SK-N-SH treated with all-trans-retinoic acid at 6 μM for 48 hours (cell line): ENCODE measurements around the gene CAMTA2.

Experiments used
- ATAC-seq: fragments of 200-7000 bp; cut with Tn5 transposase; 3 replicates; pipeline ENCODE4 v1.9.1; 2020; ENCODE audit warnings: mild to moderate bottlenecking, moderate library complexity
- BACH2 ChIP-seq: fragments of 250-450 bp; sonication (Bioruptor Pico); IDR thresholded peaks from 2 replicates; pipeline ENCODE4 v1.9.0; 2021; ENCODE audit warnings: mild to moderate bottlenecking, borderline replicate concordance
- CSDC2 ChIP-seq: fragments of 250-450 bp; sonication (Bioruptor Pico); IDR thresholded peaks from 2 replicates; pipeline ENCODE4 v1.5.0; 2020; ENCODE audit warnings: mild to moderate bottlenecking, moderate library complexity
- ESRRG ChIP-seq: fragments of 250-450 bp; sonication (Bioruptor Pico); IDR thresholded peaks from 2 replicates; pipeline ENCODE4 v1.6.1; 2021; ENCODE audit warnings: mild to moderate bottlenecking
- GLIS3 ChIP-seq: fragments of 250-450 bp; sonication (Bioruptor Pico); IDR thresholded peaks from 2 replicates; pipeline ENCODE4 v1.5.0; 2020; ENCODE audit warnings: mild to moderate bottlenecking, moderate library complexity
- ISL1 ChIP-seq: fragments of 250-450 bp; sonication (Bioruptor Pico); IDR thresholded peaks from 2 replicates; pipeline ENCODE4 v2.1.2; 2022; ENCODE audit warnings: mild to moderate bottlenecking, moderate library complexity
- OSR1 ChIP-seq: fragments of 250-450 bp; sonication (Bioruptor Pico); IDR thresholded peaks from 2 replicates; pipeline ENCODE4 v1.8.0; 2022; ENCODE audit warnings: moderate library complexity, mild to moderate bottlenecking, inconsistent platforms
- PPARA ChIP-seq: fragments of 250-450 bp; sonication (Bioruptor Pico); IDR thresholded peaks from 2 replicates; pipeline ENCODE4 v1.5.0; 2020; ENCODE audit warnings: mild to moderate bottlenecking, borderline replicate concordance
- RARB ChIP-seq: fragments of 250-450 bp; sonication (Bioruptor Pico); IDR thresholded peaks from 2 replicates; pipeline ENCODE4 v1.8.0; 2021; ENCODE audit warnings: mild to moderate bottlenecking, moderate library complexity
- TCF4 ChIP-seq: fragments of 250-450 bp; sonication (Bioruptor Pico); IDR thresholded peaks from 2 replicates; pipeline ENCODE4 v1.8.0; 2021; ENCODE audit warnings: mild to moderate bottlenecking, moderate library complexity, borderline replicate concordance
- TOX ChIP-seq: fragments of 250-450 bp; sonication (Bioruptor Pico); IDR thresholded peaks from 2 replicates; pipeline ENCODE4 v1.8.0; 2021; ENCODE audit warnings: mild to moderate bottlenecking, moderate library complexity, borderline replicate concordance
- ZC3H10 ChIP-seq: fragments of 250-450 bp; sonication (Bioruptor Pico); IDR thresholded peaks from 2 replicates; pipeline ENCODE4 v1.5.1; 2021; ENCODE audit warnings: mild to moderate bottlenecking, moderate library complexity
- ZFP3 ChIP-seq: fragments of 250-450 bp; sonication (Bioruptor Pico); IDR thresholded peaks from 2 replicates; pipeline ENCODE4 v1.5.0; 2020; ENCODE audit warnings: mild to moderate bottlenecking, moderate library complexity
- ZFP30 ChIP-seq: fragments of 450-650 bp; formaldehyde crosslinking; IDR thresholded peaks from 2 replicates; pipeline ENCODE4 v1.5.0; 2022; ENCODE audit warnings: mild to moderate bottlenecking, moderate library complexity
- ZNF565 ChIP-seq: fragments of 450-650 bp; formaldehyde crosslinking; conservative IDR thresholded peaks from 2 replicates; pipeline ENCODE4 v1.5.0; 2020; ENCODE audit warnings: low read depth, mild to moderate bottlenecking, moderate library complexity
- ZNF70 ChIP-seq: fragments of 450-650 bp; formaldehyde crosslinking; IDR thresholded peaks from 2 replicates; pipeline ENCODE4 v1.5.0; 2020; ENCODE audit warnings: mild to moderate bottlenecking, moderate library complexity
- ZNF8 ChIP-seq: fragments of 450-650 bp; formaldehyde crosslinking; IDR thresholded peaks from 2 replicates; pipeline ENCODE4 v1.5.0; 2020; ENCODE audit warnings: mild to moderate bottlenecking, moderate library complexity
- TF ChIP-seq, protein P1 (sequence below): fragments of 250-450 bp; sonication (Bioruptor Pico); IDR thresholded peaks from 2 replicates; pipeline ENCODE4 v1.5.0; 2020; ENCODE audit warnings: mild to moderate bottlenecking, moderate library complexity
- TF ChIP-seq, protein P2 (sequence below): fragments of 250-450 bp; sonication (Bioruptor Pico); IDR thresholded peaks from 2 replicates; pipeline ENCODE4 v1.8.0; 2021; ENCODE audit warnings: low read depth, mild to moderate bottlenecking, moderate library complexity, borderline replicate concordance
- TF ChIP-seq, protein P3 (sequence below): fragments of 250-450 bp; sonication (Bioruptor Pico); IDR thresholded peaks from 2 replicates; pipeline ENCODE4 v1.8.0; 2020; ENCODE audit warnings: mild to moderate bottlenecking, moderate library complexity, borderline replicate concordance
- TF ChIP-seq, protein P4 (sequence below): fragments of 250-450 bp; sonication (Bioruptor Pico); IDR thresholded peaks from 2 replicates; pipeline ENCODE4 v1.5.1; 2021; ENCODE audit warnings: mild to moderate bottlenecking, moderate library complexity
- TF ChIP-seq, protein P5 (sequence below): fragments of 250-450 bp; sonication (Bioruptor Pico); IDR thresholded peaks from 2 replicates; pipeline ENCODE4 v1.5.1; 2020; ENCODE audit warnings: low read depth, mild to moderate bottlenecking, moderate library complexity

Gene CAMTA2

DNA sequence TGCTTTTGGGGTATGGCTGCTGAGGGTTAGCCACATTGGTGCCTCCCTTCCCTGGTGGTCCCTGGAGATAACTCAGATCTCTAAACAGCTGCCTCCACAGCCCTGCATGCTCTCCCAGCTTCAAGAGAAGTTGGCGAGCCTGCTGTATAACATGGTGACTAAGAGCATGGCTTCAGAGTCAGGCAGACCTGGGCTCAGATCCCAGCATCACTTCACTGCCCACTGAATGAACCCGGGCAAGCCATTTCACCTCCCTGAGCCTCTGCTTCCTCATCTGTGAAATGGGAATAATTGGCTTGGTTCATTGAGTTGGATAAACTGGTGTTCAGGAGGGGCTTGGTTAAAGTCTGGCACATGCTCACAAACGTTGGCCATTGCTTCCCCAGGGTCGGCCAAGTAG lies 26.9 kb upstream of the CAMTA2 start (continued):
- TF ChIP-seq, protein P1, sequence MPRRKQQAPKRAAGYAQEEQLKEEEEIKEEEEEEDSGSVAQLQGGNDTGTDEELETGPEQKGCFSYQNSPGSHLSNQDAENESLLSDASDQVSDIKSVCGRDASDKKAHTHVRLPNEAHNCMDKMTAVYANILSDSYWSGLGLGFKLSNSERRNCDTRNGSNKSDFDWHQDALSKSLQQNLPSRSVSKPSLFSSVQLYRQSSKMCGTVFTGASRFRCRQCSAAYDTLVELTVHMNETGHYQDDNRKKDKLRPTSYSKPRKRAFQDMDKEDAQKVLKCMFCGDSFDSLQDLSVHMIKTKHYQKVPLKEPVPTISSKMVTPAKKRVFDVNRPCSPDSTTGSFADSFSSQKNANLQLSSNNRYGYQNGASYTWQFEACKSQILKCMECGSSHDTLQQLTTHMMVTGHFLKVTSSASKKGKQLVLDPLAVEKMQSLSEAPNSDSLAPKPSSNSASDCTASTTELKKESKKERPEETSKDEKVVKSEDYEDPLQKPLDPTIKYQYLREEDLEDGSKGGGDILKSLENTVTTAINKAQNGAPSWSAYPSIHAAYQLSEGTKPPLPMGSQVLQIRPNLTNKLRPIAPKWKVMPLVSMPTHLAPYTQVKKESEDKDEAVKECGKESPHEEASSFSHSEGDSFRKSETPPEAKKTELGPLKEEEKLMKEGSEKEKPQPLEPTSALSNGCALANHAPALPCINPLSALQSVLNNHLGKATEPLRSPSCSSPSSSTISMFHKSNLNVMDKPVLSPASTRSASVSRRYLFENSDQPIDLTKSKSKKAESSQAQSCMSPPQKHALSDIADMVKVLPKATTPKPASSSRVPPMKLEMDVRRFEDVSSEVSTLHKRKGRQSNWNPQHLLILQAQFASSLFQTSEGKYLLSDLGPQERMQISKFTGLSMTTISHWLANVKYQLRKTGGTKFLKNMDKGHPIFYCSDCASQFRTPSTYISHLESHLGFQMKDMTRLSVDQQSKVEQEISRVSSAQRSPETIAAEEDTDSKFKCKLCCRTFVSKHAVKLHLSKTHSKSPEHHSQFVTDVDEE: no peak
- TF ChIP-seq ZFP30 (no peak), ESRRG (no peak)
- TF ChIP-seq, protein P2, sequence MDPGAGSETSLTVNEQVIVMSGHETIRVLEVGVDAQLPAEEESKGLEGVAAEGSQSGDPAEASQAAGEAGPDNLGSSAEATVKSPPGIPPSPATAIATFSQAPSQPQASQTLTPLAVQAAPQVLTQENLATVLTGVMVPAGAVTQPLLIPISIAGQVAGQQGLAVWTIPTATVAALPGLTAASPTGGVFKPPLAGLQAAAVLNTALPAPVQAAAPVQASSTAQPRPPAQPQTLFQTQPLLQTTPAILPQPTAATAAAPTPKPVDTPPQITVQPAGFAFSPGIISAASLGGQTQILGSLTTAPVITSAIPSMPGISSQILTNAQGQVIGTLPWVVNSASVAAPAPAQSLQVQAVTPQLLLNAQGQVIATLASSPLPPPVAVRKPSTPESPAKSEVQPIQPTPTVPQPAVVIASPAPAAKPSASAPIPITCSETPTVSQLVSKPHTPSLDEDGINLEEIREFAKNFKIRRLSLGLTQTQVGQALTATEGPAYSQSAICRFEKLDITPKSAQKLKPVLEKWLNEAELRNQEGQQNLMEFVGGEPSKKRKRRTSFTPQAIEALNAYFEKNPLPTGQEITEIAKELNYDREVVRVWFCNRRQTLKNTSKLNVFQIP (CRISPR knock-in tag): no peak

DNA sequence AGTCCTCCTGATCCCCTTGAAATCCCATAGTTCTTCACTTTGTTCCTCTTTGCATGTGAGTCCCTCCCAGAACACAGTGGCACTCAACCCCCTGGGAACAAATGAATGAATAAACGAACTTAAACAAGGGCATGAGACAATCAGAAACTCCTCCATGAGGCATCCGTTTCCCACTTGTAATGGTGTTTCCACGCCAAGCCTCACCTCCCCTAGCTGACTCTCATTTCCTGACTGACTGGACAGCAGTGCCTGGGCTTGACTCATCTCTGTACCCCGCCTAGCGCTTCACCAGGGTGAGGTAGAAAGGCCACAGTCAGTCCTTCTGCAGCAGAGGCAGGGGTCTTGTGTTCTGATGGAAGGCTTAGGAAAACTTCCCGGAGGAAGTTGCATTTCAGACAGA lies 24.5 kb upstream of the CAMTA2 start:
- peak; percentile 48; the same call in 2 of the 3 replicates for ATAC-seq
- TF ChIP-seq BACH2 (no peak), ZFP30 (no peak), ZNF70 (CRISPR knock-in tag) (no peak), TOX (no peak)

DNA sequence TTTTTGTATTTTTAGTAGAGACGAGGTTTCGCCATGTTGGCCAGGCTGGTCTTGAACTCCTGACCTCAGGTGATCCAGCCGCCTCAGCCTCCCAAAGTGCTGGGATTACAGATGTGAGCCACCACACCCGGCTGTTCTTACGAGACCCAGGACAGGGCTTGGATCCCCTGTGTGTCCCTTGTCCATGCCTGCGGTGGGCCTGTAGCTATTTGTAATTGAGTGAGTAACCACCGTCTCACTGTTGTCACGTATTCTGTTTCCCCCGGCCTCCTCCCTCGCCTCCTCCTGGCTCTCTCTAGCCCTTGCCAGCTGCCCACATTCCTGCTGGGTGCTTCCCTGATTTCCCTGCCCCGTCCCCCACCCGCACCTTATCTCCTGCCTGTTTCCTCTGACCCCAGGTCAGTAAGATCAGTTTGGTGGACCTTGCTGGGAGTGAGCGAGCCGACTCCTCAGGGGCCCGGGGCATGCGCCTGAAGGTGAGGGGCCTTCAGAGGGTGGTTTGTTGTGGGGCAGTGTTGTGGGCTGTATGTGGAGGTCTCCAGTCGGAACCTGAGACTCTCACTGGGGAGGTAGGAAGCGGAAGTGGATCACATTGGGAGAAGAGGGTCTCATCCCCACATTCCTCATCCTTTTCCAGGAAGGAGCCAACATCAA lies 15.9 kb upstream of the CAMTA2 start:
- ATAC-seq: no peak
- TF ChIP-seq, protein P2 (CRISPR knock-in tag): no peak
- TF ChIP-seq ZNF8: no peak
- no peak for TF ChIP-seq OSR1 (CRISPR knock-in tag)
- no peak for TF ChIP-seq ESRRG
- TF ChIP-seq, protein P3, sequence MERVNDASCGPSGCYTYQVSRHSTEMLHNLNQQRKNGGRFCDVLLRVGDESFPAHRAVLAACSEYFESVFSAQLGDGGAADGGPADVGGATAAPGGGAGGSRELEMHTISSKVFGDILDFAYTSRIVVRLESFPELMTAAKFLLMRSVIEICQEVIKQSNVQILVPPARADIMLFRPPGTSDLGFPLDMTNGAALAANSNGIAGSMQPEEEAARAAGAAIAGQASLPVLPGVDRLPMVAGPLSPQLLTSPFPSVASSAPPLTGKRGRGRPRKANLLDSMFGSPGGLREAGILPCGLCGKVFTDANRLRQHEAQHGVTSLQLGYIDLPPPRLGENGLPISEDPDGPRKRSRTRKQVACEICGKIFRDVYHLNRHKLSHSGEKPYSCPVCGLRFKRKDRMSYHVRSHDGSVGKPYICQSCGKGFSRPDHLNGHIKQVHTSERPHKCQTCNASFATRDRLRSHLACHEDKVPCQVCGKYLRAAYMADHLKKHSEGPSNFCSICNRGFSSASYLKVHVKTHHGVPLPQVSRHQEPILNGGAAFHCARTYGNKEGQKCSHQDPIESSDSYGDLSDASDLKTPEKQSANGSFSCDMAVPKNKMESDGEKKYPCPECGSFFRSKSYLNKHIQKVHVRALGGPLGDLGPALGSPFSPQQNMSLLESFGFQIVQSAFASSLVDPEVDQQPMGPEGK (CRISPR knock-in tag): no peak
- TF ChIP-seq ZFP3 (CRISPR knock-in tag): no peak
- TF ChIP-seq, protein P4, sequence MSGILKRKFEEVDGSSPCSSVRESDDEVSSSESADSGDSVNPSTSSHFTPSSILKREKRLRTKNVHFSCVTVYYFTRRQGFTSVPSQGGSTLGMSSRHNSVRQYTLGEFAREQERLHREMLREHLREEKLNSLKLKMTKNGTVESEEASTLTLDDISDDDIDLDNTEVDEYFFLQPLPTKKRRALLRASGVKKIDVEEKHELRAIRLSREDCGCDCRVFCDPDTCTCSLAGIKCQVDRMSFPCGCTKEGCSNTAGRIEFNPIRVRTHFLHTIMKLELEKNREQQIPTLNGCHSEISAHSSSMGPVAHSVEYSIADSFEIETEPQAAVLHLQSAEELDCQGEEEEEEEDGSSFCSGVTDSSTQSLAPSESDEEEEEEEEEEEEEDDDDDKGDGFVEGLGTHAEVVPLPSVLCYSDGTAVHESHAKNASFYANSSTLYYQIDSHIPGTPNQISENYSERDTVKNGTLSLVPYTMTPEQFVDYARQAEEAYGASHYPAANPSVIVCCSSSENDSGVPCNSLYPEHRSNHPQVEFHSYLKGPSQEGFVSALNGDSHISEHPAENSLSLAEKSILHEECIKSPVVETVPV (CRISPR knock-in tag): no peak
- TF ChIP-seq GLIS3 (CRISPR knock-in tag): no peak
- no peak for TF ChIP-seq BACH2
- no peak for TF ChIP-seq RARB (CRISPR knock-in tag)
- TF ChIP-seq, protein P5, sequence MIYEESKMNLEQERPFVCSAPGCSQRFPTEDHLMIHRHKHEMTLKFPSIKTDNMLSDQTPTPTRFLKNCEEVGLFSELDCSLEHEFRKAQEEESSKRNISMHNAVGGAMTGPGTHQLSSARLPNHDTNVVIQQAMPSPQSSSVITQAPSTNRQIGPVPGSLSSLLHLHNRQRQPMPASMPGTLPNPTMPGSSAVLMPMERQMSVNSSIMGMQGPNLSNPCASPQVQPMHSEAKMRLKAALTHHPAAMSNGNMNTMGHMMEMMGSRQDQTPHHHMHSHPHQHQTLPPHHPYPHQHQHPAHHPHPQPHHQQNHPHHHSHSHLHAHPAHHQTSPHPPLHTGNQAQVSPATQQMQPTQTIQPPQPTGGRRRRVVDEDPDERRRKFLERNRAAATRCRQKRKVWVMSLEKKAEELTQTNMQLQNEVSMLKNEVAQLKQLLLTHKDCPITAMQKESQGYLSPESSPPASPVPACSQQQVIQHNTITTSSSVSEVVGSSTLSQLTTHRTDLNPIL (CRISPR knock-in tag): no peak
- no peak for TF ChIP-seq TOX
- no peak for TF ChIP-seq ISL1
- no peak for TF ChIP-seq PPARA (CRISPR knock-in tag)
- no peak for TF ChIP-seq ZC3H10 (CRISPR knock-in tag)
- TF ChIP-seq TCF4: no peak
- no peak for TF ChIP-seq CSDC2 (CRISPR knock-in tag)
- TF ChIP-seq ZNF565 (CRISPR knock-in tag): no peak
- TF ChIP-seq ZFP30: no peak
- TF ChIP-seq ZNF70 (CRISPR knock-in tag): no peak
